Measurements from ENCODE around the gene SGCA.
A peak's percentile ranks its signal among the peaks of the same experiment; 100 is the strongest.

Gene SGCA

DNA sequence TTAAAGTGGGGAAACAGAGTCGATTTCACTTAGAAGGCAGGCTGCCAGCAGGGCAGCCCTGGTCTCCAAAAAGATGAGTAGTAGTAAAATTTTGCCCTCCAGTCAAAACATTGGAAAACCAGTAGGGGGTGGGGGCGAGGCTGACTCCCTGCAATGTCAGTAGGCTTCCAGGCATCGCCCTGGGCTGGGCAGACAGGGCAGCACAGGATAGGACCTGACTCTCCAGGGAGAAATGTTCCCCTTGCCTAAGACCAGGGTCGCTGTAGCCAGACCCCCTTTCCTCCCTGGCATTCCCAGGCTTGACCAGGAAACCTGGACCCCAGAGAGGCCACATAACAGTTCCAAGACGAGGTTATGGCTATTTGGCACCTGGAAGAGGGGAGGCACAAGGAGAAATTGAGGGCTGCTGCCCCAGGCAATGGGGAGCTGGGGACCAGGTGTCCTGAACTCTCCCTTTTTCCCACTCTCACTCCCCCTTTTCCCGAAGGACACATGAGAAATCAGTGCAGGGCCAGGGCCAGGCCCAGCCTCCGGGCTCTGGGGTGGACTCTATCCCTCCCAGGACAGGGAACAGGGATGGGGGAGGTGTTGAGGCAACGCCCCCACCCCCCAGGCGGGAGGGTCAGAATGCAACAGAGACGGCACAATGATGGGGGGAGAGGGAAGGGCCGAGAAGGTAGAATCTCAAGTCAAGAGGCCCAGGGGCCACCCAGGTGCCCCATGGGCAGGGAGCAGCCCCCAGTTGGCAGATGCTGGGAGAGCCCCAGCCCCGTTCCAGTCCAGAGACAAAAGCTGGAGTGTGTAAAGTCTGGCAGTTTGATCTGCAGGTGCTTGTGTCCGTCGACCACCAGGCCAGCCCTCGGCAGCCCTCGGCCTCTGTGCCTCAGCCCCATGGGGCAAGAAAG lies 31.3 kb upstream of the SGCA start:
- H3K9me3 ChIP-seq (ENCODE audit: control insufficient read depth in 5 of 5, low read length in 5 of 5), result no peaks in the 10 kb centered on the region
- peaks cover 0 to 52% (median 49%) of the 10 kb centered on the region in 5 donors for H3K36me3 ChIP-seq (ENCODE audit: control insufficient read depth in 5 of 5, insufficient read depth in 5 of 5, low read length in 5 of 5)
- no peak overlapping the region for H3K9ac ChIP-seq (ENCODE audit: low read length in 5 of 5)
- no peak overlapping the region for H3K4me3 ChIP-seq (ENCODE audit: low read depth in 1 of 5, low read length in 5 of 5)
- H3K27me3 ChIP-seq (ENCODE audit: control insufficient read depth in 5 of 5, insufficient read depth in 4 of 5, low read length in 5 of 5), result peaks cover 0 to 7% (median 0%) of the 10 kb centered on the region in 5 donors
- peaks cover 2 to 15% (median 12%) of the 10 kb centered on the region in 5 donors for H3K4me1 ChIP-seq (ENCODE audit: control insufficient read depth in 5 of 5, insufficient read depth in 5 of 5, low read length in 5 of 5)
- no peak overlapping the region for H3K27ac ChIP-seq (ENCODE audit: low read depth, low read length)

DNA sequence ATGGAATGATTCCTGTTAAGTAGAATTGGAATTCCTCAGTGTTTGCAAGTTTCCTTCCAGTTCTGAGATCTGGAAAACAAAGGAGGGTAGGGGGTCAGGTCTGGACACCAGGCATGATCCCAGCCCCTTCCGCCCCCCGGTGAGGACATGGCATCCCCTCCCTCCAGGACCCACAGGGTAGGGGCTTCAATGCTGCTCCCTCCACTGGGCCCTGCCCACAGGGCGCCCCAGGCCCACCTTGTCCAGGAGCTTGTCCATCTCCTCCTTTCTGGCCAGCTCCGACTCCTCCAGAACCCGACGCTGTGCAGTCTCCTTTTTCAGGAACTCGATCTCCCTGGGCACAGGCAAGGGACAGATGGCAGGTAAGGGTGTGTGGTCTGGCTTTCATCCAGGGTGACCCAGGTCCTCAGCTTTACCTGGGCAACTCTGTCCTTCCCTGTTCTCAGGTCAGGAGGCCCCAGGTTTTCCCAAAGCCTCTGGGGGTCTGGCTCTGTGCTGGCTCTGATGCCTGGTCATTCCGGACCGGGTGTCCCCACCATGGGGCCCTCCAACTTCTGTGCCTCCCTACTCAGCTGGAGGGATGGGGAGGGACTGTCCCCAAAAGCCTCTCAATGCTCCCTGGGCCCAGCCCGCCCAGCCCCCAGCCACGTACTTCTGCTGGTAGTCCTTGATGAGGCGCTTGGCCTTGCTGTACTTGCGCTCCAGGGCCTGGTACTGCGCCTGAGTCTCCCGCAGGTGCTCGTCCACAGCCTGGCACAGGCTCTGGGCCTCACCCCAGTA lies 30.3 kb upstream of the SGCA start:
- H3K27me3 ChIP-seq (ENCODE audit: control insufficient read depth in 5 of 5, insufficient read depth in 4 of 5, low read length in 5 of 5), result peaks cover 0 to 4% (median 0%) of the 10 kb centered on the region in 5 donors
- H3K9me3 ChIP-seq (ENCODE audit: control insufficient read depth in 5 of 5, low read length in 5 of 5), result no peaks in the 10 kb centered on the region
- H3K36me3 ChIP-seq (ENCODE audit: control insufficient read depth in 5 of 5, insufficient read depth in 5 of 5, low read length in 5 of 5), result peaks cover 0 to 62% (median 58%) of the 10 kb centered on the region in 5 donors
- H3K4me3 ChIP-seq (ENCODE audit: low read depth in 1 of 5, low read length in 5 of 5), result no peak overlapping the region
- no peak overlapping the region for H3K9ac ChIP-seq (ENCODE audit: low read length in 5 of 5)
- H3K4me1 ChIP-seq (ENCODE audit: control insufficient read depth in 5 of 5, insufficient read depth in 5 of 5, low read length in 5 of 5), result peaks cover 2 to 17% (median 13%) of the 10 kb centered on the region in 5 donors
- H3K27ac ChIP-seq (ENCODE audit: low read depth, low read length), result no peak overlapping the region

DNA sequence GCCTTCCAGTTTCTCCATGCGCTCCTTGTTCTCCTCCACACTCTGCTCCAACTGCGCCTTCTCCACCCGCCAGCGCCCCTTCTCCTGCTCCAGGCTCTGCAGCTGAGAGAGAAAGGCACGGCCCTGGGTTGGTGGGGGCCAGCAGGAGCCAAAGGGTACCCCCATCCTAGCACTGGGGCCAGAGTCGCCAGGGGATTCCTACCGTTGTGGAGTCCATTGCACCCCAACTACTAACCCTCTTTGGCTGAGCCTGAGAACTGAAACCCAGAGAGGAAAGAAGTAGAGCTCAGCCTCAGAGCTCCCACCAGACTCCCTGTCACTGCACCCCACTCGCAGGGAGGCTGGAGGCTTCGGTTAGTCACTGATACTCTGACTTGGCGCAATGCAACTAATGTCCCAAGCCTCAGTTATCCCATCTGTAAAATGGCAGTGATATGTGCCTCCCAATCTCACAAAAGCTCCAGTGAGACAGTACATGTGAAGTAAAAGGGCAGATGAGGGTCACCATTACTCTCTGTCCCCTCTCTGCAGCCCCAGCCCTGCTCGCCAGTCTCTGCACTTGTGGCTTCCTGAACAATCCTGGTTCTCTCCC lies 29.6 kb upstream of the SGCA start:
- Histone ChIP-seq H3K27ac (ENCODE audit: low read depth, low read length) (no peak overlapping the region), H3K9me3 (ENCODE audit: control insufficient read depth in 5 of 5, low read length in 5 of 5) (no peaks in the 10 kb centered on the region), H3K36me3 (ENCODE audit: control insufficient read depth in 5 of 5, insufficient read depth in 5 of 5, low read length in 5 of 5) (peaks cover 0 to 69% (median 64%) of the 10 kb centered on the region in 5 donors), H3K4me1 (ENCODE audit: control insufficient read depth in 5 of 5, insufficient read depth in 5 of 5, low read length in 5 of 5) (peaks cover 2 to 23% (median 18%) of the 10 kb centered on the region in 5 donors), H3K4me3 (ENCODE audit: low read depth in 1 of 5, low read length in 5 of 5) (no peak overlapping the region), H3K9ac (ENCODE audit: low read length in 5 of 5) (no peak overlapping the region), H3K27me3 (ENCODE audit: control insufficient read depth in 5 of 5, insufficient read depth in 4 of 5, low read length in 5 of 5) (no peaks in the 10 kb centered on the region)

DNA sequence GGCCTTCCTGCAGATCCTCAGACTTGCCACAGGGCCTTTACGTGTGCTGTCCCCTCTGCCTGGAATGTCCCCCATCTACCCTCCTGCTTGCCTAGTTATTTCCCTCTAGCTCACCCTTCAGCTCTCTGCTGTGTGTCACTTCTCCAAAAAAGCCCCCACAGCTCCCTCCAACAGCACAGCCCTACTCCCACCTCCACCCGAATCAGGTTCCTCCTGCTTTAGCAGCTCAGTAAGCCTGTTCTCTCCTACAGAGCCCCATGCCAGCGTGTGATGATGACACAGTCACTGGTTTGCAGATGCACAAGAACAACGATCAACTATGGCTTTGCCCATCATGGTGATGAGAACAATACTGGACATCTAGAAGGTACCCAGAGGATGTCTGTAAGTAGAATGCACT lies 28.8 kb upstream of the SGCA start:
- Histone ChIP-seq H3K27ac (ENCODE audit: low read depth, low read length) (no peak overlapping the region), H3K9me3 (ENCODE audit: control insufficient read depth in 5 of 5, low read length in 5 of 5) (no peaks in the 10 kb centered on the region), H3K4me1 (ENCODE audit: control insufficient read depth in 5 of 5, insufficient read depth in 5 of 5, low read length in 5 of 5) (peaks cover 4 to 31% (median 25%) of the 10 kb centered on the region in 5 donors), H3K36me3 (ENCODE audit: control insufficient read depth in 5 of 5, insufficient read depth in 5 of 5, low read length in 5 of 5) (peaks cover 0 to 77% (median 71%) of the 10 kb centered on the region in 5 donors), H3K27me3 (ENCODE audit: control insufficient read depth in 5 of 5, insufficient read depth in 4 of 5, low read length in 5 of 5) (no peaks in the 10 kb centered on the region), H3K9ac (ENCODE audit: low read length in 5 of 5) (no peak overlapping the region), H3K4me3 (ENCODE audit: low read depth in 1 of 5, low read length in 5 of 5) (no peak overlapping the region)

DNA sequence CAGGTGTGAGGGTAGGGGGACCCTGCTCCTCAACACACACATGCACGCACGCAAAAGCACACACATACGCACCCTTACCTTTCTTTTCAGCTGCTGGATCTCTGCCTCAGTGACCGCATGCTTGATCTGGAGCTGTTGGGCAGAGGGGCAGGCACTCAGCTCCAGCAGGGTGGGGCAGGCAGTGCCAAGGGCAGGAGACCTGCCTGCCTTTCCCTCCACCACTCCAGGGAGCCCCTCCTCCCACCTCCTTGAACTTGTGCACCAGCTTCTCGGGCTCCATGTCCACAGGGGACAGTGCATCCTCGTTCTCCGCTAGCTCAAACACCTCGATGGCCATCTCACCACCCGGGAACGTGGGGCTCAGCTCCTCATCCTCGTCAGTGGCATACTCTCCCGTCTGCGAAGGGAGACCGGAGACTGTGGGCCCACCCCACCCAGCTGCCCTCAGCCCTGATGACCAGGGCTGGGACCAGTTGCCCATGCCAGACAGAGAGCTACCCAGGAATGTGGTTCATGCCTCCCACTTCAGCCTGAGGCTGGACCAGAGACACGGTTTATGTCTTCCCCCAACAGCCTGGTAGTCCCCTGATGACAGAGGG lies 26.5 kb upstream of the SGCA start:
- Histone ChIP-seq H3K27ac (ENCODE audit: low read depth, low read length) (no peak overlapping the region), H3K27me3 (ENCODE audit: control insufficient read depth in 5 of 5, insufficient read depth in 4 of 5, low read length in 5 of 5) (no peaks in the 10 kb centered on the region), H3K4me3 (ENCODE audit: low read depth in 1 of 5, low read length in 5 of 5) (no peak overlapping the region), H3K9me3 (ENCODE audit: control insufficient read depth in 5 of 5, low read length in 5 of 5) (no peaks in the 10 kb centered on the region), H3K9ac (ENCODE audit: low read length in 5 of 5) (peak overlapping the region in 1 of 5 donors; percentile 33), H3K4me1 (ENCODE audit: control insufficient read depth in 5 of 5, insufficient read depth in 5 of 5, low read length in 5 of 5) (peaks cover 2 to 38% (median 23%) of the 10 kb centered on the region in 5 donors), H3K36me3 (ENCODE audit: control insufficient read depth in 5 of 5, insufficient read depth in 5 of 5, low read length in 5 of 5) (peaks cover 0 to 98% (median 93%) of the 10 kb centered on the region in 5 donors)

DNA sequence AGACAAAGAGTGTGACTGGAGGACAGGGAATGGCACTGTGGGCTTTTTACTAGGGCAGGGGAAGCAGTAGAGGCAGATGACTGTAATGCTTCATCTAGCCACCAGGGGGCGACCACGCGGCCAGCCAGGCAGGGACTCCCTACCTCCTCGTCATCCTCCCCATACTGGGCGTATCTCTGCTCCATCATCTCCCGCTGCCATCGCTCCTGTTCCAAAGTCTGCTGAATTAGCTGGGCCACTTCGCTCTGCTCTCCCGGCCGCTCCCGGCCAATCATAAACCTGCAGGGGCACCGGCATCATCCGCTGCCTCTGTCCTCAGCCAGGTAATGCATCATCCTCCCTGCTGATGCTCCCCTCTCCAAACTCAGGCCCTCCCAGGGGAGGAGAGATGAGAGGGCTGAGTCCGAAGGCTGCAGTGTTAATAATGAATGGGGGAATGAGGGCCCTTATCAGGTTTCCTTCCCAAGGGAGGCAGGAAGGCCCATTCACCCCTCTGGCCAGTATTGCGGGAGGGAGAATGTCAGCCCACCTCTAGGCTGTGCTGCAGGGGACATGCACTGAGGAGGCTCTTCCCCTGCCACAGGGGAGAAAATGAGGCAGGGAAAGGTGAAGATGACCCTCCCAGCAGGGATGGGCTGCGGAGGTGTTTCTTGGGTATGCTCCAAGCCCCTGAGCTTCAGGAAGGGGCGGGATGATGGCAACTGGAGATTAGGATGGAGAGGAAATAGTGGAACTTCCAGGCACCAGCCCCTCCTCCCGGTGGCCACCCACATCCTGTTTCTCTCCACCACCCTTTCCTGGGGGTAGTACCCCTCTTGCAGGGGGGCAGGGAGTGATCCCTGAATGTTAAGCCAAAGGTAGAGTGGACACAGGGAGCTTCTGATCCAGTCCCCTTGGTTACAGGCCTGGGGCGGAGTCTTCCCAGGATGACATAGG lies 25.6 kb upstream of the SGCA start:
- peak overlapping the region in 1 of 5 donors; percentile 18 for H3K9ac ChIP-seq (ENCODE audit: low read length in 5 of 5)

DNA sequence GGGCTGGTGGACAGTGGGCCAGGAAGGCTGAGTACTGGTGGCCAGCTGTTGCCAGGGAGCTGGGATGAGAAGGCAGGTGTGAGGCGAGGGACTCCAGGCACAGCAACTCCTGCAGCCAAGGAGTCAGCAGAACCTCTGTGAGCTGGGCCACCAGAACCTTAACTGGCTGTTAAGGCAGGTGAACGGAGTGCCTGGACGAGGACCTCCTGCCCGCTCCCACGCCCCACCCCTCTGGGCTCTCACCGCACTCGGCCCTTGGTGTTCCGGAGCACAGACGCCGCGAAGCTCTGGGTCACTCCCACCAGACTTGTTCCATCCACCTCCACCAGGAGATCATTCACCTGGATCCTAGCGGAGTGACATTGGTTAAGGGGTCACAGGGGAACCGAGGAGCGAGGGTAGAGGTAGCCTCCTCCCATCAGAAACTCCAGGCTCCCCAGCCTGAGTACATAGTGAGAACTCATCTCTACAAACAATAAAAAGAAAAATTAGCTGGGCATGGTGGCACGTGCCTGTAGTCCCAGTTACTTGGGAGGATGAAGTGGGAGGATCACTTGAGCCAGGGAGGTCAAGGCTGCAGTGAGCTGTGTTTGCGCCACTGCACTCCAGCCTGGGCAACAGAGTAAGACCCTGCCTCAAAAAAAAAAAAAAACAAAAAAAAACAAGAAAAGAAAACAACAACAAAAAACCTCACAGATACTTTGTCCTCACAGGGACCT lies 24.6 kb upstream of the SGCA start:
- no peaks in the 10 kb centered on the region for H3K9me3 ChIP-seq (ENCODE audit: control insufficient read depth in 5 of 5, low read length in 5 of 5)
- H3K36me3 ChIP-seq (ENCODE audit: control insufficient read depth in 5 of 5, insufficient read depth in 5 of 5, low read length in 5 of 5), result peaks cover 0 to 94% (median 87%) of the 10 kb centered on the region in 5 donors
- peak overlapping the region in 1 of 5 donors; percentile 18 for H3K9ac ChIP-seq (ENCODE audit: low read length in 5 of 5)
- H3K4me1 ChIP-seq (ENCODE audit: control insufficient read depth in 5 of 5, insufficient read depth in 5 of 5, low read length in 5 of 5), result peaks cover 2 to 57% (median 37%) of the 10 kb centered on the region in 5 donors
- H3K27ac ChIP-seq (ENCODE audit: low read depth, low read length), result peak overlapping the region; percentile 23
- H3K27me3 ChIP-seq (ENCODE audit: control insufficient read depth in 5 of 5, insufficient read depth in 4 of 5, low read length in 5 of 5), result no peaks in the 10 kb centered on the region
- peak overlapping the region in 1 of 5 donors; percentile 5 for H3K4me3 ChIP-seq (ENCODE audit: low read depth in 1 of 5, low read length in 5 of 5)

More for the DNA sequence above, 25.6 kb upstream of the SGCA start:
- Histone ChIP-seq H3K4me3 (ENCODE audit: low read depth in 1 of 5, low read length in 5 of 5) (peak overlapping the region in 2 of 5 donors; percentile 5 to 20), H3K27me3 (ENCODE audit: control insufficient read depth in 5 of 5, insufficient read depth in 4 of 5, low read length in 5 of 5) (no peaks in the 10 kb centered on the region), H3K36me3 (ENCODE audit: control insufficient read depth in 5 of 5, insufficient read depth in 5 of 5, low read length in 5 of 5) (peaks cover 0 to 99% (median 96%) of the 10 kb centered on the region in 5 donors), H3K9me3 (ENCODE audit: control insufficient read depth in 5 of 5, low read length in 5 of 5) (no peaks in the 10 kb centered on the region), H3K27ac (ENCODE audit: low read depth, low read length) (no peak overlapping the region), H3K4me1 (ENCODE audit: control insufficient read depth in 5 of 5, insufficient read depth in 5 of 5, low read length in 5 of 5) (peaks cover 2 to 48% (median 28%) of the 10 kb centered on the region in 5 donors)

DNA sequence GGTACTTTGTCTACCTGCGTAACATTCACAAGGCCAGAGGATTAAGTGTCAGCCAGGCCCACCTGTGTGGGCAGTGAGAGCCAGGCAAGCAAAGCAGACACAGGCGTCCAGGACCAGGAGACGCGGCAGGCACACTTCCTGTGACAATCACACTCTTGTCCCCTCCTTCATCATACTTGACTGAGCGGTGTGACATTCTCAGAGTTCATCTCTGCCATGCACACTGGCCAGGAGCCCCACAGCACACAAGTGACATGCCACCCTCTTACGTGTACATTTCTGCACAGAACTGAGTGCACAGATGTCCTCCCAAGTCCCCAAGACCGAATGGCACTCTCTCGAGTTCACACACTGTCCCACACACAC lies 24.1 kb upstream of the SGCA start:
- Histone ChIP-seq H3K4me1 (ENCODE audit: control insufficient read depth in 5 of 5, insufficient read depth in 5 of 5, low read length in 5 of 5) (peaks cover 6 to 63% (median 43%) of the 10 kb centered on the region in 5 donors), H3K4me3 (ENCODE audit: low read depth in 1 of 5, low read length in 5 of 5) (peak overlapping the region in 1 of 5 donors; percentile 5), H3K27ac (ENCODE audit: low read depth, low read length) (peak overlapping the region; percentile 23), H3K27me3 (ENCODE audit: control insufficient read depth in 5 of 5, insufficient read depth in 4 of 5, low read length in 5 of 5) (no peaks in the 10 kb centered on the region), H3K36me3 (ENCODE audit: control insufficient read depth in 5 of 5, insufficient read depth in 5 of 5, low read length in 5 of 5) (peaks cover 0 to 89% (median 81%) of the 10 kb centered on the region in 5 donors), H3K9ac (ENCODE audit: low read length in 5 of 5) (no peak overlapping the region), H3K9me3 (ENCODE audit: control insufficient read depth in 5 of 5, low read length in 5 of 5) (no peaks in the 10 kb centered on the region)

Measured in subcutaneous abdominal adipose tissue (tissue), 5 donors.